DOHH2 (cell line): ENCODE measurements around the gene LMAN1.

Experiments used
- H3F3A ChIP-seq: fragments of 200-600 bp; sonication (generic), shearing (Covaris generic); 2 replicates; pipeline ENCODE4 v1.6.0; 2016; ENCODE audit warnings: antibody characterized with exemption, mild to moderate bottlenecking; ENCODE audit not compliant: control insufficient read depth, insufficient read depth
- H3K27ac ChIP-seq: fragments of 200-600 bp; sonication (generic); 2 replicates; pipeline ENCODE4 v1.5.1; 2014; ENCODE audit warnings: low read depth, mild to moderate bottlenecking, low read length, moderate library complexity
- H3K27me3 ChIP-seq: fragments of 200-600 bp; sonication (generic); 2 replicates; pipeline ENCODE4 v1.6.1; 2014; ENCODE audit warnings: mild to moderate bottlenecking, low read length, mixed read lengths; ENCODE audit not compliant: control insufficient read depth
- H3K36me3 ChIP-seq: fragments of 200-600 bp; sonication (generic); 2 replicates; pipeline ENCODE4 v1.6.1; 2014; ENCODE audit warnings: mild to moderate bottlenecking, low read length, moderate library complexity, mixed read lengths; ENCODE audit not compliant: control insufficient read depth
- H3K4me1 ChIP-seq: fragments of 200-600 bp; sonication (generic); 2 replicates; pipeline ENCODE4 v1.6.1; 2014; ENCODE audit warnings: mild to moderate bottlenecking, low read length, mixed read lengths; ENCODE audit not compliant: control insufficient read depth
- H3K4me2 ChIP-seq: fragments of 200-600 bp; sonication (generic); 2 replicates; pipeline ENCODE4 v1.6.0; 2014; ENCODE audit warnings: mild to moderate bottlenecking, low read length, moderate library complexity
- H3K4me3 ChIP-seq: fragments of 200-600 bp; sonication (generic); 2 replicates; pipeline ENCODE4 v1.5.1; 2014; ENCODE audit warnings: mild to moderate bottlenecking, low read length, mixed read lengths
- H3K79me2 ChIP-seq: fragments of 200-600 bp; sonication (generic); 2 replicates; pipeline ENCODE4 v1.6.1; 2014; ENCODE audit warnings: mild to moderate bottlenecking, low read length, mixed read lengths; ENCODE audit not compliant: control insufficient read depth
- H3K9me2 ChIP-seq: fragments of 200-600 bp; sonication (generic); replicated peaks from 2 replicates; pipeline ENCODE4 v1.6.1; 2014; ENCODE audit warnings: mild to moderate bottlenecking, low read length, mixed read lengths; ENCODE audit not compliant: control insufficient read depth
- H3K9me3 ChIP-seq: fragments of 200-600 bp; sonication (generic); 2 replicates; pipeline ENCODE4 v1.6.1; 2014; ENCODE audit warnings: antibody characterized with exemption, low read length, mixed read lengths; ENCODE audit not compliant: control insufficient read depth, insufficient read depth
- H4K20me1 ChIP-seq: fragments of 200-600 bp; sonication (generic); 2 replicates; pipeline ENCODE4 v1.6.0; 2014; ENCODE audit warnings: low read depth, mild to moderate bottlenecking, antibody characterized with exemption, low read length, moderate library complexity; ENCODE audit not compliant: control insufficient read depth, insufficient read depth
- CTCF ChIP-seq: fragments of 200-600 bp; sonication (generic); IDR thresholded peaks from one replicate; pipeline ENCODE4 v1.5.1; 2014; ENCODE audit warnings: antibody characterized with exemption, mild to moderate bottlenecking, low read depth, low read length; ENCODE audit not compliant: poor library complexity, severe bottlenecking
- EZH2phosphoT487 ChIP-seq: fragments of 200-600 bp; sonication (generic); IDR thresholded peaks from 2 replicates; pipeline ENCODE4 v1.6.1; 2017; ENCODE audit warnings: borderline replicate concordance, mild to moderate bottlenecking, antibody characterized with exemption, low read length, moderate library complexity, mixed read lengths

LMAN1 gene

GRCh38 chr18:59293317-59293716 lies 65.7 kb downstream of the LMAN1 start:
- H3K4me2 ChIP-seq = no peak overlapping the region
- no peaks in the 10 kb centered on the region for H3K9me2 ChIP-seq
- peaks cover 14% of the 10 kb centered on the region for H3K27me3 ChIP-seq
- no peaks in the 10 kb centered on the region for H3K4me1 ChIP-seq
- TF ChIP-seq EZH2phosphoT487 (no peak), CTCF (no peak)
- H3K79me2 ChIP-seq = no peaks in the 10 kb centered on the region
- H3K9me3 ChIP-seq = no peaks in the 10 kb centered on the region
- H3F3A ChIP-seq = no peaks in the 10 kb centered on the region
- H4K20me1 ChIP-seq = no peaks in the 10 kb centered on the region
- no peak overlapping the region for H3K27ac ChIP-seq
- H3K4me3 ChIP-seq = no peak overlapping the region
- H3K36me3 ChIP-seq = no peaks in the 10 kb centered on the region

- Histone ChIP-seq H3K27ac (no peak overlapping the region), H3K9me3 (no peaks in the 10 kb centered on the region), H3K4me1 (no peaks in the 10 kb centered on the region), H3K9me2 (no peaks in the 10 kb centered on the region), H3K4me3 (no peak overlapping the region), H4K20me1 (no peaks in the 10 kb centered on the region), H3F3A (no peaks in the 10 kb centered on the region), H3K36me3 (no peaks in the 10 kb centered on the region), H3K4me2 (no peak overlapping the region), H3K27me3 (peaks cover 16% of the 10 kb centered on the region), H3K79me2 (no peaks in the 10 kb centered on the region)
- TF ChIP-seq CTCF (no peak), EZH2phosphoT487 (no peak)
Measured at GRCh38 chr18:59286341-59286740, 72.7 kb downstream of the LMAN1 start.

DNA sequence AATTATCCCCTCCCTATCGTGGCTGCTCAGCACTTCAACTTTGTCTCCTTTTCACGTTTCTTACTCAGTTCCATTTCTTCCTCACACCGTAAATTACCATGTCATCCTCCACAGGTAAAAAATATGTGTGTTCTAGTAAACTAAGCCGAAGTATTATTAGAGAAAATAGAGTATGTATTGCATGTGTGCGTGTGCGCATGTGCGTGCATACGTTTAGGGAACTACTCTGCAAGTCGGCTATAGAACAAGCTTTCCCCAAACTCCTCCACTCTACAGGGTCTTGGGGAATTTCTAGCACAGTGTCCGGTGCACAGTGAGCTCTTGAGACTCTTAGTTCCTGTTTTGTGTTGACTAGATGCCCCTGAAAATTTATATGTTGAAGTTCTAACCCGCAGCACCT lies 76.7 kb downstream of the LMAN1 start:
- Histone ChIP-seq H3K4me3 (no peak overlapping the region), H3K9me3 (no peaks in the 10 kb centered on the region), H4K20me1 (no peaks in the 10 kb centered on the region), H3K36me3 (no peaks in the 10 kb centered on the region), H3K4me2 (no peak overlapping the region), H3K9me2 (no peaks in the 10 kb centered on the region), H3K27ac (no peak overlapping the region), H3K79me2 (no peaks in the 10 kb centered on the region), H3K4me1 (no peaks in the 10 kb centered on the region), H3K27me3 (peaks cover 32% of the 10 kb centered on the region), H3F3A (no peaks in the 10 kb centered on the region)
- TF ChIP-seq CTCF (no peak), EZH2phosphoT487 (no peak)

DNA sequence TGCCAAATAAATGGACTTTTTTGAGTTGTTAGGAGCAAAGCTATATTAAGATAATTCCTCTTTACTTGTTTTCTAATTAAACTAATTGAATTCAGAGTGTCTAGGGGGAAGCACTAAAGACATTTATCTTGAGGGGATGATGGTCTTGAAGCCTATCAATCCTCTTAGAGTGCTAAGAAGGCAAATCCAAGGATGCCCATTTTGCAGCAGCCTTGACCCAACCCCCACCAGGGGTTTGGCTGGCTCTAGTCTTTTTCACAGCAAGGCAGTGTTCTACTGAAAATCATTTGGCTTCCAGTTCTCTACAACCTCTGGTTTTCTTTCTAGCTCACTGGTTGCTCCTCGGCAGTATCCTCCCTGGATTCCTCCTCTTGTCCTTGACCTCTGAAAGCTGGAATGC lies 79.3 kb downstream of the LMAN1 start:
- peaks cover 35% of the 10 kb centered on the region for H3K27me3 ChIP-seq
- no peaks in the 10 kb centered on the region for H4K20me1 ChIP-seq
- H3K79me2 ChIP-seq = no peaks in the 10 kb centered on the region
- H3K36me3 ChIP-seq = no peaks in the 10 kb centered on the region
- H3K9me3 ChIP-seq = no peaks in the 10 kb centered on the region
- H3K4me1 ChIP-seq = no peaks in the 10 kb centered on the region
- TF ChIP-seq CTCF (no peak), EZH2phosphoT487 (no peak)
- no peaks in the 10 kb centered on the region for H3F3A ChIP-seq
- H3K9me2 ChIP-seq = no peaks in the 10 kb centered on the region
- H3K27ac ChIP-seq = no peak overlapping the region
- no peak overlapping the region for H3K4me2 ChIP-seq
- H3K4me3 ChIP-seq = no peak overlapping the region
